SK-N-SH treated with all-trans-retinoic acid at 6 μM for 48 hours (cell line): ENCODE measurements around the gene SDR42E2.
A peak's percentile ranks its signal among the peaks of the same experiment; 100 is the strongest.

Experiments
- ATAC-seq: fragments of 200-7000 bp; cut with Tn5 transposase; 3 replicates; pipeline ENCODE4 v1.9.1; 2020; ENCODE audit warnings: mild to moderate bottlenecking, moderate library complexity
- ARNTL ChIP-seq: fragments of 450-650 bp; formaldehyde crosslinking; IDR thresholded peaks from 2 replicates; pipeline ENCODE4 v1.5.0; 2020; ENCODE audit warnings: low read depth, mild to moderate bottlenecking, moderate library complexity, borderline replicate concordance
- BACH2 ChIP-seq: fragments of 250-450 bp; sonication (Bioruptor Pico); IDR thresholded peaks from 2 replicates; pipeline ENCODE4 v1.9.0; 2021; ENCODE audit warnings: mild to moderate bottlenecking, borderline replicate concordance
- ESRRG ChIP-seq: fragments of 250-450 bp; sonication (Bioruptor Pico); IDR thresholded peaks from 2 replicates; pipeline ENCODE4 v1.6.1; 2021; ENCODE audit warnings: mild to moderate bottlenecking
- GLIS3 ChIP-seq: fragments of 250-450 bp; sonication (Bioruptor Pico); IDR thresholded peaks from 2 replicates; pipeline ENCODE4 v1.5.0; 2020; ENCODE audit warnings: mild to moderate bottlenecking, moderate library complexity
- ISL1 ChIP-seq: fragments of 250-450 bp; sonication (Bioruptor Pico); IDR thresholded peaks from 2 replicates; pipeline ENCODE4 v2.1.2; 2022; ENCODE audit warnings: mild to moderate bottlenecking, moderate library complexity
- RARB ChIP-seq: fragments of 250-450 bp; sonication (Bioruptor Pico); IDR thresholded peaks from 2 replicates; pipeline ENCODE4 v1.8.0; 2021; ENCODE audit warnings: mild to moderate bottlenecking, moderate library complexity
- SNAI2 ChIP-seq: fragments of 250-450 bp; sonication (Bioruptor Pico); IDR thresholded peaks from 2 replicates; pipeline ENCODE4 v1.5.0; 2020; ENCODE audit warnings: mild to moderate bottlenecking, moderate library complexity
- TCF4 ChIP-seq: fragments of 250-450 bp; sonication (Bioruptor Pico); IDR thresholded peaks from 2 replicates; pipeline ENCODE4 v1.8.0; 2021; ENCODE audit warnings: mild to moderate bottlenecking, moderate library complexity, borderline replicate concordance
- TOX ChIP-seq: fragments of 250-450 bp; sonication (Bioruptor Pico); IDR thresholded peaks from 2 replicates; pipeline ENCODE4 v1.8.0; 2021; ENCODE audit warnings: mild to moderate bottlenecking, moderate library complexity, borderline replicate concordance
- ZC3H10 ChIP-seq: fragments of 250-450 bp; sonication (Bioruptor Pico); IDR thresholded peaks from 2 replicates; pipeline ENCODE4 v1.5.1; 2021; ENCODE audit warnings: mild to moderate bottlenecking, moderate library complexity
- ZFP3 ChIP-seq: fragments of 250-450 bp; sonication (Bioruptor Pico); IDR thresholded peaks from 2 replicates; pipeline ENCODE4 v1.5.0; 2020; ENCODE audit warnings: mild to moderate bottlenecking, moderate library complexity
- ZNF565 ChIP-seq: fragments of 450-650 bp; formaldehyde crosslinking; conservative IDR thresholded peaks from 2 replicates; pipeline ENCODE4 v1.5.0; 2020; ENCODE audit warnings: low read depth, mild to moderate bottlenecking, moderate library complexity
- ZNF70 ChIP-seq: fragments of 450-650 bp; formaldehyde crosslinking; IDR thresholded peaks from 2 replicates; pipeline ENCODE4 v1.5.0; 2020; ENCODE audit warnings: mild to moderate bottlenecking, moderate library complexity
- ZNF8 ChIP-seq: fragments of 450-650 bp; formaldehyde crosslinking; IDR thresholded peaks from 2 replicates; pipeline ENCODE4 v1.5.0; 2020; ENCODE audit warnings: mild to moderate bottlenecking, moderate library complexity
- TF ChIP-seq, protein P1 (sequence below): fragments of 250-450 bp; sonication (Bioruptor Pico); IDR thresholded peaks from 2 replicates; pipeline ENCODE4 v1.8.0; 2021; ENCODE audit warnings: low read depth, mild to moderate bottlenecking, moderate library complexity, borderline replicate concordance
- TF ChIP-seq, protein P2 (sequence below): fragments of 250-450 bp; sonication (Bioruptor Pico); IDR thresholded peaks from 2 replicates; pipeline ENCODE4 v1.5.0; 2020; ENCODE audit warnings: mild to moderate bottlenecking, moderate library complexity
- TF ChIP-seq, protein P3 (sequence below): fragments of 250-450 bp; sonication (Bioruptor Pico); IDR thresholded peaks from 2 replicates; pipeline ENCODE4 v1.5.1; 2021; ENCODE audit warnings: mild to moderate bottlenecking, moderate library complexity
- TF ChIP-seq, protein P4 (sequence below): fragments of 250-450 bp; sonication (Bioruptor Pico); IDR thresholded peaks from 2 replicates; pipeline ENCODE4 v1.5.1; 2020; ENCODE audit warnings: low read depth, mild to moderate bottlenecking, moderate library complexity

Gene SDR42E2

DNA sequence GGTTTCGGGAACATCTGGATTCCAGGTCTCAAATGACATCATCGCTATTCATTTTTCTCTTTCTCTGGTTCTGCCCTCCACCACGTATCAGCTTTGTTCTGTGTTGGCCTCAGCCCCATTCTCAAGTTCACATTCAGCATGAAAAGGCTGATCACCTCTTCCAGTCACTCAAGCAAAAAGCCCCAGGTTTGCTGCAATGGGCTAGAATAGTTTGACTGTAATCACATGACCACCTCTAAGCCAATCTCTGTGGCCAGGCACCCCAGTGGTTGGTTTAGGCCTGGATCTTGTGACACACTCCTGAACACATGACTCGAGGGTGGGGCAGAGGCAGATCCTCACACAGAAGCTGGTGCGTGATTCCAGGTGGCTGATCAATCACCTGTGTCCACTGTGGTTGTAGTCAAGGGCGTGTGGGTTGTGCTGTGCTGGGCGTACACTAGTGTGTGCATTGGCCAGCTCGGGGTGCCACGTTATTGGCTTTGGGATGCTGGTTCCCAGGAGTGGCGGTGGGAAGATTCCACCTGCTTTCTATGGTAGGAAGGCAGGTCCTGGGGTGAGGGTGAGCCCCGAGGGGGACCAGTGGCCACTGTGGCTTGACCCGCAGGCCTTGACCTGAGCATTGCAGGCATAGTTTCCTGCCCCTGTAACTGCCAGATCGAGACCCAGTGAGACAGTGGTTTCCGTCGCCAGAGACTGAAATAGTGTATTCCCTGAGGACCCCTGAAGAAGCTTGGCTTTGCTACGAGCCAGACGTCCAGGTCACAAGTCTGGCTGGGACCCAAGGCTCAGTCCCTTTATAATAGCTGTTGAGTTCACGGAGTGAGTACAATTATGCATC lies 55.8 kb downstream of the SDR42E2 start:
- ATAC-seq: no peak
- TF ChIP-seq SNAI2 (CRISPR knock-in tag) (no peak), ZNF565 (CRISPR knock-in tag) (no peak), ZFP3 (CRISPR knock-in tag) (no peak), ZNF8 (CRISPR knock-in tag) (no peak), TOX (no peak), ZNF70 (CRISPR knock-in tag) (no peak), RARB (CRISPR knock-in tag) (no peak), GLIS3 (CRISPR knock-in tag) (no peak), ARNTL (CRISPR knock-in tag) (no peak), ISL1 (CRISPR knock-in tag) (no peak), BACH2 (CRISPR knock-in tag) (no peak), TCF4 (CRISPR knock-in tag) (no peak), ZC3H10 (CRISPR knock-in tag) (no peak)
- TF ChIP-seq, protein P1, sequence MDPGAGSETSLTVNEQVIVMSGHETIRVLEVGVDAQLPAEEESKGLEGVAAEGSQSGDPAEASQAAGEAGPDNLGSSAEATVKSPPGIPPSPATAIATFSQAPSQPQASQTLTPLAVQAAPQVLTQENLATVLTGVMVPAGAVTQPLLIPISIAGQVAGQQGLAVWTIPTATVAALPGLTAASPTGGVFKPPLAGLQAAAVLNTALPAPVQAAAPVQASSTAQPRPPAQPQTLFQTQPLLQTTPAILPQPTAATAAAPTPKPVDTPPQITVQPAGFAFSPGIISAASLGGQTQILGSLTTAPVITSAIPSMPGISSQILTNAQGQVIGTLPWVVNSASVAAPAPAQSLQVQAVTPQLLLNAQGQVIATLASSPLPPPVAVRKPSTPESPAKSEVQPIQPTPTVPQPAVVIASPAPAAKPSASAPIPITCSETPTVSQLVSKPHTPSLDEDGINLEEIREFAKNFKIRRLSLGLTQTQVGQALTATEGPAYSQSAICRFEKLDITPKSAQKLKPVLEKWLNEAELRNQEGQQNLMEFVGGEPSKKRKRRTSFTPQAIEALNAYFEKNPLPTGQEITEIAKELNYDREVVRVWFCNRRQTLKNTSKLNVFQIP (CRISPR knock-in tag): no peak
- TF ChIP-seq, protein P2, sequence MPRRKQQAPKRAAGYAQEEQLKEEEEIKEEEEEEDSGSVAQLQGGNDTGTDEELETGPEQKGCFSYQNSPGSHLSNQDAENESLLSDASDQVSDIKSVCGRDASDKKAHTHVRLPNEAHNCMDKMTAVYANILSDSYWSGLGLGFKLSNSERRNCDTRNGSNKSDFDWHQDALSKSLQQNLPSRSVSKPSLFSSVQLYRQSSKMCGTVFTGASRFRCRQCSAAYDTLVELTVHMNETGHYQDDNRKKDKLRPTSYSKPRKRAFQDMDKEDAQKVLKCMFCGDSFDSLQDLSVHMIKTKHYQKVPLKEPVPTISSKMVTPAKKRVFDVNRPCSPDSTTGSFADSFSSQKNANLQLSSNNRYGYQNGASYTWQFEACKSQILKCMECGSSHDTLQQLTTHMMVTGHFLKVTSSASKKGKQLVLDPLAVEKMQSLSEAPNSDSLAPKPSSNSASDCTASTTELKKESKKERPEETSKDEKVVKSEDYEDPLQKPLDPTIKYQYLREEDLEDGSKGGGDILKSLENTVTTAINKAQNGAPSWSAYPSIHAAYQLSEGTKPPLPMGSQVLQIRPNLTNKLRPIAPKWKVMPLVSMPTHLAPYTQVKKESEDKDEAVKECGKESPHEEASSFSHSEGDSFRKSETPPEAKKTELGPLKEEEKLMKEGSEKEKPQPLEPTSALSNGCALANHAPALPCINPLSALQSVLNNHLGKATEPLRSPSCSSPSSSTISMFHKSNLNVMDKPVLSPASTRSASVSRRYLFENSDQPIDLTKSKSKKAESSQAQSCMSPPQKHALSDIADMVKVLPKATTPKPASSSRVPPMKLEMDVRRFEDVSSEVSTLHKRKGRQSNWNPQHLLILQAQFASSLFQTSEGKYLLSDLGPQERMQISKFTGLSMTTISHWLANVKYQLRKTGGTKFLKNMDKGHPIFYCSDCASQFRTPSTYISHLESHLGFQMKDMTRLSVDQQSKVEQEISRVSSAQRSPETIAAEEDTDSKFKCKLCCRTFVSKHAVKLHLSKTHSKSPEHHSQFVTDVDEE (CRISPR knock-in tag): no peak
- TF ChIP-seq, protein P3, sequence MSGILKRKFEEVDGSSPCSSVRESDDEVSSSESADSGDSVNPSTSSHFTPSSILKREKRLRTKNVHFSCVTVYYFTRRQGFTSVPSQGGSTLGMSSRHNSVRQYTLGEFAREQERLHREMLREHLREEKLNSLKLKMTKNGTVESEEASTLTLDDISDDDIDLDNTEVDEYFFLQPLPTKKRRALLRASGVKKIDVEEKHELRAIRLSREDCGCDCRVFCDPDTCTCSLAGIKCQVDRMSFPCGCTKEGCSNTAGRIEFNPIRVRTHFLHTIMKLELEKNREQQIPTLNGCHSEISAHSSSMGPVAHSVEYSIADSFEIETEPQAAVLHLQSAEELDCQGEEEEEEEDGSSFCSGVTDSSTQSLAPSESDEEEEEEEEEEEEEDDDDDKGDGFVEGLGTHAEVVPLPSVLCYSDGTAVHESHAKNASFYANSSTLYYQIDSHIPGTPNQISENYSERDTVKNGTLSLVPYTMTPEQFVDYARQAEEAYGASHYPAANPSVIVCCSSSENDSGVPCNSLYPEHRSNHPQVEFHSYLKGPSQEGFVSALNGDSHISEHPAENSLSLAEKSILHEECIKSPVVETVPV (CRISPR knock-in tag): no peak

DNA sequence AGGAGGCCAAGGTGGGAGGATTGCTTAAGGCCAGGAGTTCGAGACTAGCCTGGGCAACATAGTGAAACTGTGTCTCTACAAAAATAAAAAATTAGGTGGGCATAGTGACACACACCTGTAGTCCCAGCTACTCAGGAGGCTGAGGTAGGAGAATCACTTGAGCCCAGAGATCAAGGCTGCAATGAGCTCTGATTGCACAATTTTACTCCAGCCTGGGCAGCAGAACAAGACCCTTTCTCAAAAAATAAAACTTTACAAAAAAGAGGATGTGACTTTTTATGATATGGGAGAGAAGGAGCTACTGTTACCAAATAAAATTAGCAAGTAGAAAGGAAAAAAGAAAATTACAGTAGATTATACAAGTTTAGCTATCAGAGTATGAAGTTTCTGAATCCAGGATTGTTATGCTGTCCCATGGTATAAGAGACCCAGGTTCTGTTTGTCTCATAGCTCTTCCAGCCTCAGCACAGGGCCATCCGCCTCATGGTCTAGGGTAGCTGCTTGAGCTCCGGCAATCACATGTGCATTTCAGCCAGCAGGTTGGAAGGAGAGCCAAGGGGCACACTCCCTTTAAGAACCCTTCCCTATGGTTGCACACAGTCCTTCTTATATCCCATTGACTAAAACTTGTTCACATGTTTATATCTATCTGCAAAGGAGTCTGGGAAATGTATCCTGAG lies 57.2 kb downstream of the SDR42E2 start:
- TF ChIP-seq SNAI2 (CRISPR knock-in tag): no peak
- TF ChIP-seq, protein P1 (CRISPR knock-in tag): no peak
- TF ChIP-seq, protein P4, sequence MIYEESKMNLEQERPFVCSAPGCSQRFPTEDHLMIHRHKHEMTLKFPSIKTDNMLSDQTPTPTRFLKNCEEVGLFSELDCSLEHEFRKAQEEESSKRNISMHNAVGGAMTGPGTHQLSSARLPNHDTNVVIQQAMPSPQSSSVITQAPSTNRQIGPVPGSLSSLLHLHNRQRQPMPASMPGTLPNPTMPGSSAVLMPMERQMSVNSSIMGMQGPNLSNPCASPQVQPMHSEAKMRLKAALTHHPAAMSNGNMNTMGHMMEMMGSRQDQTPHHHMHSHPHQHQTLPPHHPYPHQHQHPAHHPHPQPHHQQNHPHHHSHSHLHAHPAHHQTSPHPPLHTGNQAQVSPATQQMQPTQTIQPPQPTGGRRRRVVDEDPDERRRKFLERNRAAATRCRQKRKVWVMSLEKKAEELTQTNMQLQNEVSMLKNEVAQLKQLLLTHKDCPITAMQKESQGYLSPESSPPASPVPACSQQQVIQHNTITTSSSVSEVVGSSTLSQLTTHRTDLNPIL (CRISPR knock-in tag): 0 out of 2 replicates have a peak, but pooled peaks have one; percentile 32
- TF ChIP-seq TOX: no peak
- TF ChIP-seq GLIS3 (CRISPR knock-in tag): no peak
- no peak for TF ChIP-seq ESRRG (CRISPR knock-in tag)
- no peak for ATAC-seq

DNA sequence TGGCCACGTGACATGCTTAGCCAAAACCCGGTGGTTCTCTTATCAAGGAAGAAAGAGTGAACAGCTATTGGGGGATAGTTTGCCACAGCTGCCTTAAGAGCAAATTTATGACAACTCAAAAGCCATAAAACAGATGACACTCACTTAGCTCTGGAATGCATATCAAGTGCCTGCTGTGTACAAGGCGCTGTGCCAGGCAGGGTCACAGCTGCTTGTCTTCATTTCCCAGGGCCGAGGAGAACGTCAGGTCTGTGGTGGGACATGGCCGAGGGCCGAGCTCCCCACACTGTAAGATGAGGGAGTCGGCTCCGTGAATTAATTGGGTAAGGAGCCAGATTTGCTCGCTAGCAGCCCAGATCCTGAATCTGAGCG lies 57.7 kb downstream of the SDR42E2 start:
- TF ChIP-seq ESRRG (CRISPR knock-in tag): no peak
- no peak for TF ChIP-seq GLIS3 (CRISPR knock-in tag)
- TF ChIP-seq, protein P4 (CRISPR knock-in tag): no peak
- TF ChIP-seq SNAI2 (CRISPR knock-in tag): no peak
- TF ChIP-seq, protein P1 (CRISPR knock-in tag): no peak
- TF ChIP-seq, all 23 proteins: peak for 0
- ATAC-seq: no peak
